ENCODE data around the gene STAMBP.
"Not testable (repeated sequence)": the region's sequence is repeated elsewhere in the genome, so short reads cannot be mapped to it uniquely, and the experiment has no call there.

Gene STAMBP

GRCh38 chr2:73888388-73888787, 59.6 kb downstream of the STAMBP start:
- no peak for DNase-seq

DNA sequence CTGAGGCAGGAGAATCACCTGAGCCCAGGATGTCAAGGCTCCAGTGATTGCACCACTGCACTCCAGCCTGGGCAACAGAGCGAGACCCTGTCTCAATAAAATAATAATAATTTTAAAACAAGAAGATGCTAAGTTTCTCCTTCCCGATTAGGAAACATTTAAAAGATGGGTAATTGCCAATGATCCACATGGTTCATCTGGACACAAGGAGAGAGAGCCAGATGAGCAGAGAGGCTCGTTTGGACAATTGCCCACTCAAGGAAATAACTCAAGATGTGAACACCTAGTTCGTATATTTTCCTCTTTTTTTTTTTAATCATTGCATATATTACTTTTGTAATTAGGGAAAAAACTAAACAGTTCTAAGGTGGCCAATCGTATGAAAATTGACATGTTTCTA, 60.4 kb downstream of the STAMBP start:
- DNase-seq = no peak

- DNase-seq = no peak
Measured at GRCh38 chr2:73890301-73891092, 61.7 kb downstream of the STAMBP start.

GRCh38 chr2:73891276-73891901, 62.6 kb downstream of the STAMBP start:
- no peak for DNase-seq

DNA sequence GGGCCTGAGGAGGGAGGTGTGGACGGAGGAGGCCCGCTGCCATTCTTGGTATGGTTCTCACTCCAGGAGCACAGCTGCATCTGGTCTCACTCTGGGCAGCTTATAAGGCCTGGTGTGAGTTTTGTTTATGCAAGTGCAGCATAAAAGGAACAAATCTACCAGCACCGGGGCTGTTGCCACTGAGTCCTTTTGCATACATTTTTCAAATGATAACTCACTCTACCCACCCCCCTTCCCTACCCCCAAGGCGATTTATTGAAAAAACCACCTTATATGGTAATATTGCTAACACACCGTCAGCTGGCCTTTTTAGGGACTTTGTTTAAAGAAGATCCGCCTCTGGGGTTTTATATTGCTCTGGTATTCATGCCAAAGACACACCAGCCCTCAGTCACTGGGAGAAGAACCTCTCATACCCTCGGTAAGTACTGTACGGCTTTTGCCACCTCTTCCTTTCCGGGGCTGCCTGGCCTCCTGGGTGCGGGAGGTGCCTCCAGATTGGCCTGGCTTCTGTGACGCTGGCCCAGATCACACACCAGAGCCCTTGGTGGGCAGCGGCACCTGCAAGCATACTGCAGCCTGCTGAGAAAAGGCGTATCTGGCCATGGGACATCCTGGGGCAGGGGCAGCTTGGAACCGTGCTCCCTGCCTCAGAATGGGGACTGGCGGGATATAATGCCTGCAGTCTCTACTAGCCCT, 64.0 kb downstream of the STAMBP start, which contains the start of gene ACTG2:
ACTG2 (plus strand) TSS at position 378 of the 699 bp plus-strand sequence. CDS start 8,304 bp downstream, outside the sequence.
- DNase-seq = no peak

DNA sequence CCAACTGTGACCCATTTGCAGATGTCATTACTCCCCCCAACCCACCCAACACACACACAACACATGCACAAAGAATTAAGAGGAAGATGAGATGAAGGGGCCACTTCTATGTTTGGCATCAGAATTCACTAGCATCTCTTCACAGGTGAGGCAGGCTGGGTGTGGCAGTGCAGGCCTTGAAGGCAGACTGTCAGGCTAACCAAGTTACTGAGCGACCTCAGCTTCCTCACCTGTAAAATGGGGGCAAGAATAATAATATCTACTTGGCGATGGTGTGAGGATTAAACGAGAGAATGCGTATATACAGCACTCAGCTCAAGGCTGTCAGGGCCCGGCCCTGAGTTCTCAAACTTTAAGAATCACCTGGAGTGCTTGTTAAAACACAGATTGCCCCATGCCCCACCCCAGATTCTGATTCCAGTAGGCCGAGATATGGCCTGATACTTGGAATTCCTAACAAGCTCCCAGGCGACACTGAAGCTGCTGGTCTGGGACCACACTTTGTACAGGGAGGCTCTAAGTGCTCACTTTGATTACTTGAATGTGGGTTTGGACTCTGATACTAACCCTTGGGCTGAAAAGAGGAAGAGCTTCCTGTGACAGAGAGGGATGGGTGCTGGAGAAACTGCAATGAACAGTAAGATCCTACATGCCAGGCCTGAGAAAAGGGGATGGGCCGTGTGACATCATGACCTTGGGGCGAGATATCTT, 65.2 kb downstream of the STAMBP start:
- no peak for DNase-seq

GRCh38 chr2:73894475-73894850, 65.7 kb downstream of the STAMBP start:
- DNase-seq = no peak

GRCh38 chr2:73894877-73895276, 66.1 kb downstream of the STAMBP start:
- no peak for DNase-seq

DNA sequence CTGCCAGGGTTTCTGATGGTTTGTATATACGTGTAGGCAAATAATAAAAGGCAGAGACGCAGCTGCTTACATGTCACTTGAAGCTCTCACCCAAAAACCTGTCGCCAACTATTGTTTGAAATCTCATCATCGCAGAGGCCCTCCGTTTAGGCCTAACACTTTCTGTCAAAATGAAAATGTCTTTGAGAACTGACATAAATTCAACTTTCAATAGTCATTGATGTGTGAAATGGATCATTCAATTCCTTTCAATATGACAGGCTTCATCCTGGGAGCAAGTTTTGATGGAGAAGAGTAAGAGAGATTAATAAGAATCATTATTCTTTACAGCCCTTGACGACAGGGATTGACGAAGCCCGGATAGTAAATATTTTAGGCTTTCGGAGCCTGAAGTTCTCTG, 66.7 kb downstream of the STAMBP start:
- no peak for DNase-seq

- no peak for DNase-seq
Measured at GRCh38 chr2:73896362-73897239, 67.8 kb downstream of the STAMBP start.

DNA sequence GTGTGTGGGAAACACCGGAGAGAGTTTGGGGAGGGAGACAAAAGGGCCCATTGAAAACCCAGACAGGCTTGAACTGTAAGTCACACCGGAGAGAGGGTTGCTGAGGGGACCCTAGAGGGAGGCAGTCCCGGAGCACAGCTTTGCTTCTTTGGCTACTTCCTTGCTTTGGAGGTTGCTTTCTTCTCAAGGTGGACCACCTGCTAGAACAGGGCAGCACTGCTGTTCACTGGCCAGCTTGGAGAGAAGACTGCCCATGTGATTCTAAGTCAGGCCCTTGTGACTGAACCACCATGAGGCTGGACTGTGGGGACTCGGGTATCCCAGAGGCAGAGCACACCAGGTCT, 68.5 kb downstream of the STAMBP start:
- no peak for DNase-seq

DNA sequence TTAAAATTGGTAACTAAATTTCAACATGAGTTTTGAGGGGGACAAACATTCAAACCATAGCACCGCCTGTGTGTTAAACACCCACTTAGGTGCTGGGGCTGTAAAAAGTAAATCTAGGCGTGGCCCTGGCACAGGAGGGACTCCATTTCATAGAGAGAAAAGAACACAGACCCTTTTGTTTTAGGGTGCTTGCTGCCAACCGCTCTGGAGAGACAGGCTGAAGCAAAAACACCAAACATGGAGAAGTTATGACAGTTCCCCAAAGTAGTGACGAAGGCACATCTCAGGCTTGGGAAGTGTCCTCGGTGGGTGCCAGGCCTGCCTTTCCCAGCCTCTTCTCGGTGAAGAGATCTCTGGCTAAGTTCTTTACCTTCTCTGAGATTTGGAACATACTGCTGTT, 69.2 kb downstream of the STAMBP start:
- DNase-seq = no peak

- peak; percentile 18 for DNase-seq
Measured at GRCh38 chr2:73899801-73900336, 71.1 kb downstream of the STAMBP start.

DNA sequence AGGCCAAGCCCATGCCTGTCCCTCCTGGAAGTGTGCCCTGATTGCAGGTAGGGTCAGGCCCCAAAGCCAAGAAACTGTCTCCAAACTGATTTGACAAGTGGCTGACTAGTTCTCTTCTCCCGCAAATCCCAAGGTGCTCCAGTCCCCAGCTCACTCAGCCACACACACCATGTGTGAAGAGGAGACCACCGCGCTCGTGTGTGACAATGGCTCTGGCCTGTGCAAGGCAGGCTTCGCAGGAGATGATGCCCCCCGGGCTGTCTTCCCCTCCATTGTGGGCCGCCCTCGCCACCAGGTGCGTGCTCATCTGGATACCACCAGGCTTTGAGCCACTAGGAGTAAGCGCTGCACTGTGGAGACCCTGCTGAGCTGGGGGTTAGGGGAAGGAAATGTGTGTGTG, 72.4 kb downstream of the STAMBP start:
- no peak for DNase-seq

DNA sequence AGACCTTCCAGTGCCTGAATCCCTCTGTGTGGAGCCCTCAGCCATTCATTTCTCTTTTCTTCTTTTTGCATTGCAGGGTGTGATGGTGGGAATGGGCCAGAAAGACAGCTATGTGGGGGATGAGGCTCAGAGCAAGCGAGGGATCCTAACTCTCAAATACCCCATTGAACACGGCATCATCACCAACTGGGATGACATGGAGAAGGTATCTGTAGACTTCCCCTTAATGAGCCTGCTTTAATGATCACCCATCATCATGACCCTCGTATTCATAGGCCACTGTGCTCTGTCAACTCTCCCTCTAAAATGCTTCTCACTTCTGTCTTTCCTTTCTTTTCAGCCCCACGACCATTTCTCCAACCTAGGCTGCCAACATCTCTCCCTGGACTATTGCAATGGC, 73.5 kb downstream of the STAMBP start:
- no peak for DNase-seq

GRCh38 chr2:73903313-73903712, 74.6 kb downstream of the STAMBP start:
- no peak for DNase-seq

DNA sequence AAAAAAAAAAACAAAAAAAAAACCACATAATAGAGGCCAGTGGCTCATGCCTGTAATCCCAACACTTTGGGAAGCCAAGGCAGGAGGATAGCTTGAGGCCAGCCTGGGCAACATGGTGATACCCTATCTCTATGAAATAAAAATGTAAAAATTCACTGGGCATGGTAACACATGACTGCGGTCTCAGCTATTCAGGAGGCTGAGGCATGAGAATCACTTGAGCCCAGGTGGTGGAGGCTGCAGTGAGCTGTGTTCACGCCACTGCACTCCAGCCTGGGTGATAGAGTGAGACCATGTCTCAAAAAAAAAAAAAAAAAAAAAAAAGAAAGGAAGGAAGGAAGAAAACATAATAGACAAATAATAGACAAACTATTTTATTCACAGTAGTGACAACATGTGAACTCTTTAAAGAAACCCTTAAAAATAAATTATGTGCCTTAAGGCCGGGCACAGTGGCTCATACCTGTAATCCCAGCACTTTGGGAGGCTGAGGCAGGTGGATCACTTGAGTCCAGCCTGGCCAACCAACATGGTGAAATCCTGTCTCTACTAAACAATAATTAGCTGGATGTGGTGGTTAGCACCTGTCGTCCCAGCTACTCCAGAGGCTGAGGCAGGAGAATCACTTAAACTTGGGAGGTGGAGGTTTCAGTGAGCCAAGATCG, 75.3 kb downstream of the STAMBP start:
- not testable (repeated sequence) for DNase-seq

- DNase-seq = no peak
Measured at GRCh38 chr2:73904952-73905351, 76.2 kb downstream of the STAMBP start.

DNA sequence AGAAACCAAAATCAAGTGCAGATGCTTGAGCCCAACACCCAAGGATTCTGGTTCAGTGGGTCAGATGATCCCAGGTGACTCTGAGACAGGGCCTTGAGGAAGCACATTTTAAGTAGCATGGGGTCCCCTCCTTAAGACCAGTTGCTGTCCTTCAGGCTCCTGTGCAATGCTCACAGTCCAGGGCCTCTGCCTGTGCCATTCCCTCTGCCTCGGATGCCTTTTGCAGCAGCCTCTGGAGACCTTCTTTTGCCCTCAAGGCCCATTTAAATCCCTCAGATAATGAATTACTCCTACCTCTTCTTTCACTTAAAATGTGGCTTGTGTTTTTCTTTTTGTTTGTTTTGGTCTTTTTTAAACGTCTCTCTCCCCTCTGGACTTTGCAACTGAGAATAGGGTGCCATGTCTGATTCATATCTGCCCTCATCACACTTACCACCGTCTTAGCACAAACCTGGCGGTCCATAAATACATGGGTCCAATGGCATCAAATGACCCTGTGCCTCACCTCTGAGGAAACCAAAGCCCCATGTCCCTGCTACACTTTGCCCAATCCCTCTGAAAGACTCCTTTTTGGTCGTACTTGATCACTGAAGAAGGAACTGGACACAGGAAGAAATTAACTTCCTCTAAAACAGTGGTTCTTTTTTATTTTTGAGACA, 78.2 kb downstream of the STAMBP start:
- no peak for DNase-seq

DNA sequence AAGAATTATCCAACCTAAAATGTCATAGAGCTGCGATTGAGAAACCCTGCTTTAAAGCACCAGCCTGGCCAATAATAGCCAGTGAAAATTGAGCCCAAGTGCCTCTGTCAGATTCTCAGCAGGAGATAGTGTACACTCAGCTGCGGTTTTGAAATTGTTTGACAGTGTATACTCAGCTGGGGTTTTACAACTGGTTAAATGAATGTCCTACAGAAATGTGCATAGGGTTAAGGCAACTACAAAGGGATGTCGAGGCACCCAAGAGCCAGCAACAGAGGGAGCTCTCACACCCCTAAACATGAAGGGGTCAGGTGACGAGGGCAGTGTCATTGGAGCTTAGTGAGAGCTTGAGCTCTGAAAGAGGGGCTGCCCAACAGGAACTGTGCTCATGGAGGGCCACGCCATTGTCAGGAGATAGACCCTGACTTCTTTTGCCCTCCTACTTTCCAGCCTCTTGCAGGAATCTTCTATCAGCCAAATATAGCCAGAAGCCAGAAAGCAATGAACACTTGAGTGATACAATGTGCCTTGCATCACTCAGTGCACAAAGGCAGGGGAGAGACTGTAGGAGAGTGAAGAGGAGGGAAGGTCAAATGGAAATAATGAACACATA, 79.2 kb downstream of the STAMBP start:
- no peak for DNase-seq

Measured in NCI-H2171 (cell line).